OCI-LY7 (cell line): ENCODE results near the gene DTX1. TPM values are rescaled to one million over a fixed set of nuclear protein-coding genes. Genes with fewer than 3 reads are reported as not detected.

ENCODE experiments used
- BruUV-seq: library from RNA; stranded (reverse); fragments of 400-500 nt; replicated peaks from 2 replicates; lab custom pipeline; 2021; lab: Mats Ljungman, UMichigan
- CTCF ChIA-PET: fragments of 300-600 bp; sonication (Branson Sonifier 250); formaldehyde crosslinking; loops from one replicate; lab custom pipeline; 2022; ENCODE audit warnings: antibody characterized with exemption; ENCODE audit not compliant: unreplicated experiment; lab: Charles Lee
- POLR2A ChIA-PET: fragments of 300-600 bp; sonication (Branson Sonifier 250); formaldehyde crosslinking; loops from one replicate; lab custom pipeline; 2022; ENCODE audit warnings: antibody characterized with exemption; lab: Charles Lee
- DNase-seq: peaks from one replicate; pipeline ENCODE4 v3.0.0-alpha.2; 2015; ENCODE audit warnings: low spot score
- H2AFZ ChIP-seq: fragments of 200-600 bp; sonication (generic), shearing (Covaris generic); 2 replicates; pipeline ENCODE4 v1.6.1; 2014; ENCODE audit warnings: mild to moderate bottlenecking, antibody characterized with exemption, low read length, moderate library complexity
- H3K27ac ChIP-seq: fragments of 200-600 bp; sonication (generic); 2 replicates; pipeline ENCODE4 v1.5.1; 2014; ENCODE audit warnings: mixed run types, low read depth, mild to moderate bottlenecking, moderate library complexity, low read length, inconsistent platforms; ENCODE audit not compliant: poor library complexity, severe bottlenecking
- H3K36me3 ChIP-seq: fragments of 200-600 bp; sonication (generic); 2 replicates; pipeline ENCODE4 v1.6.1; 2014; ENCODE audit warnings: mild to moderate bottlenecking, antibody characterized with exemption, low read length, moderate library complexity, mixed read lengths; ENCODE audit not compliant: insufficient read depth
- H3K4me1 ChIP-seq: fragments of 200-600 bp; sonication (generic); 2 replicates; pipeline ENCODE4 v1.5.1; 2014; ENCODE audit warnings: mild to moderate bottlenecking, low read length; ENCODE audit not compliant: insufficient read depth, poor library complexity, severe bottlenecking
- H3K4me2 ChIP-seq: fragments of 200-600 bp; sonication (generic); 2 replicates; pipeline ENCODE4 v1.6.1; 2014; ENCODE audit warnings: mild to moderate bottlenecking, low read length
- H3K4me3 ChIP-seq: fragments of 200-600 bp; sonication (generic); 2 replicates; pipeline ENCODE4 v1.5.1; 2014; ENCODE audit warnings: mild to moderate bottlenecking, low read depth, low read length; ENCODE audit not compliant: poor library complexity, severe bottlenecking
- H3K79me2 ChIP-seq: fragments of 200-600 bp; sonication (generic); 2 replicates; pipeline ENCODE4 v1.6.1; 2016; ENCODE audit warnings: low read depth, mild to moderate bottlenecking, low read length, moderate library complexity, mixed read lengths; ENCODE audit not compliant: insufficient read depth
- H3K9me2 ChIP-seq: fragments of 200-600 bp; sonication (generic); 2 replicates; pipeline ENCODE4 v1.6.1; 2016; ENCODE audit warnings: mild to moderate bottlenecking, low read length, mixed read lengths; ENCODE audit not compliant: insufficient read depth
- H3K9me3 ChIP-seq: fragments of 200-600 bp; sonication (generic); 2 replicates; pipeline ENCODE4 v1.6.1; 2014; ENCODE audit warnings: mild to moderate bottlenecking, mixed run types, low read length, mixed read lengths
- H4K20me1 ChIP-seq: fragments of 200-600 bp; sonication (generic); 2 replicates; pipeline ENCODE4 v1.6.1; 2014; ENCODE audit warnings: mild to moderate bottlenecking, antibody characterized with exemption, low read length, moderate library complexity, mixed read lengths; ENCODE audit not compliant: insufficient read depth
- EZH2phosphoT487 ChIP-seq: fragments of 200-600 bp; sonication (generic); IDR thresholded peaks from 2 replicates; pipeline ENCODE4 v1.6.1; 2018; ENCODE audit warnings: low read depth, borderline replicate concordance, mild to moderate bottlenecking, mixed run types, antibody characterized with exemption, low read length, moderate library complexity, mixed read lengths
- intact Hi-C: fragments of 100-400 bp; cut with micrococcal nuclease; formaldehyde crosslinking; loops from one replicate; pipeline ENCODE4 v1.10.0; 2022; ENCODE audit not compliant: unreplicated experiment
- total RNA-seq, 2 experiments: library from RNA; depleted of rRNA in 1 of 2; stranded (reverse); fragments of >200 nt in 1 of 2; shearing (Covaris generic) in 1 of 2; gene quantifications; 2 replicates each; pipeline ENCODE4 v1.2.3, GENCODE V29; 2014 to 2022
- TF ChIP-seq, protein P1 (sequence below): fragments of 200-600 bp; sonication (generic); conservative IDR thresholded peaks from 2 replicates; pipeline ENCODE4 v1.5.1; 2014; ENCODE audit warnings: mild to moderate bottlenecking, antibody characterized with exemption, low read length, moderate library complexity, mixed read lengths

The DTX1 gene
- total RNA-seq, 2 experiments from 2014 or later, result 293 to 535 TPM

DNA sequence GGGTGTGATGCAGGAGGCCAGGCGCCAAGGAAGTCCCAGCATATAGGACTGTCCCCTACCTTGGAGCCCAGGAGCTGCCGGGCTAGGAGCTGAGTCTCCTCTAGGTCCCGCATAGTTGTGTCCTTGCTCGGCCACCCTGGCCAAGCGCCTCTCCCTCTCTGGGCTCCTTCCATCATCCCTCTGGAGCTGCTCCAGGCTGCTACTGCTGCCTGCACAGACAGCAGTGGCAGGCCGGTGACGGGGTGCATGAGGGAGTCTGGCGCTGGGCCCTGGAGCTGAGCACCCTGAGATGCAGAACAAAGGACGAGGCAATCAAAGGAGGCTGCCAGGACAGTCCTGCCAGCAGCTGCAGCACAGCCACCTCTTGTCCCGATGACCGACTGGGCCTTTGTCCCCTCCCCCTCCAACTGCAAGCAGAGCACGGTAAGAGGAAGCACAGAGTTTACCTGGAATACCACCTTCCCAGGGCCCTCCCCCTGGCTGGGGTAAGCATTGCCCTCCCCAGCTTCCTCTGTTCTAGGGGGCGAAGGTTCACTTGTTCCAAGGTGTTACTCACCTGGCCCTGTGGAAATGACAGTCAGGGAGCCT, 10.4 kb downstream of the DTX1 start:
- Histone ChIP-seq H3K9me3 (no peaks in the 10 kb centered on the region), H3K79me2 (peaks cover 100% of the 10 kb centered on the region), H4K20me1 (peaks cover 17% of the 10 kb centered on the region), H3K4me3 (peak overlapping the region; percentile 11), H3K4me1 (peaks cover 100% of the 10 kb centered on the region), H3K27ac (peak overlapping the region; percentile 97), H3K36me3 (peaks cover 100% of the 10 kb centered on the region), H3K4me2 (peak overlapping the region; percentile 94), H3K9me2 (no peaks in the 10 kb centered on the region), H2AFZ (no peak overlapping the region)
- no peak for DNase-seq
- intact Hi-C loops, result no loop called here
- no TSS peak for BruUV-seq
- ChIA-PET CTCF (interaction anchor here (0.7 to 1.0 kb wide), 2 partner anchors 37 to 70 kb away, joined by 3 read pairs; no protein-coding TSS in a partner anchor), POLR2A (interaction anchor here (0.7 to 18.1 kb wide), 2 partner anchors 11 to 105 kb away, joined by 3 to 235 read pairs; partner anchors contain the start of gene DTX1)
- no peak for TF ChIP-seq EZH2phosphoT487
- TF ChIP-seq, protein P1, sequence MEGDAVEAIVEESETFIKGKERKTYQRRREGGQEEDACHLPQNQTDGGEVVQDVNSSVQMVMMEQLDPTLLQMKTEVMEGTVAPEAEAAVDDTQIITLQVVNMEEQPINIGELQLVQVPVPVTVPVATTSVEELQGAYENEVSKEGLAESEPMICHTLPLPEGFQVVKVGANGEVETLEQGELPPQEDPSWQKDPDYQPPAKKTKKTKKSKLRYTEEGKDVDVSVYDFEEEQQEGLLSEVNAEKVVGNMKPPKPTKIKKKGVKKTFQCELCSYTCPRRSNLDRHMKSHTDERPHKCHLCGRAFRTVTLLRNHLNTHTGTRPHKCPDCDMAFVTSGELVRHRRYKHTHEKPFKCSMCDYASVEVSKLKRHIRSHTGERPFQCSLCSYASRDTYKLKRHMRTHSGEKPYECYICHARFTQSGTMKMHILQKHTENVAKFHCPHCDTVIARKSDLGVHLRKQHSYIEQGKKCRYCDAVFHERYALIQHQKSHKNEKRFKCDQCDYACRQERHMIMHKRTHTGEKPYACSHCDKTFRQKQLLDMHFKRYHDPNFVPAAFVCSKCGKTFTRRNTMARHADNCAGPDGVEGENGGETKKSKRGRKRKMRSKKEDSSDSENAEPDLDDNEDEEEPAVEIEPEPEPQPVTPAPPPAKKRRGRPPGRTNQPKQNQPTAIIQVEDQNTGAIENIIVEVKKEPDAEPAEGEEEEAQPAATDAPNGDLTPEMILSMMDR, result no peak

DNA sequence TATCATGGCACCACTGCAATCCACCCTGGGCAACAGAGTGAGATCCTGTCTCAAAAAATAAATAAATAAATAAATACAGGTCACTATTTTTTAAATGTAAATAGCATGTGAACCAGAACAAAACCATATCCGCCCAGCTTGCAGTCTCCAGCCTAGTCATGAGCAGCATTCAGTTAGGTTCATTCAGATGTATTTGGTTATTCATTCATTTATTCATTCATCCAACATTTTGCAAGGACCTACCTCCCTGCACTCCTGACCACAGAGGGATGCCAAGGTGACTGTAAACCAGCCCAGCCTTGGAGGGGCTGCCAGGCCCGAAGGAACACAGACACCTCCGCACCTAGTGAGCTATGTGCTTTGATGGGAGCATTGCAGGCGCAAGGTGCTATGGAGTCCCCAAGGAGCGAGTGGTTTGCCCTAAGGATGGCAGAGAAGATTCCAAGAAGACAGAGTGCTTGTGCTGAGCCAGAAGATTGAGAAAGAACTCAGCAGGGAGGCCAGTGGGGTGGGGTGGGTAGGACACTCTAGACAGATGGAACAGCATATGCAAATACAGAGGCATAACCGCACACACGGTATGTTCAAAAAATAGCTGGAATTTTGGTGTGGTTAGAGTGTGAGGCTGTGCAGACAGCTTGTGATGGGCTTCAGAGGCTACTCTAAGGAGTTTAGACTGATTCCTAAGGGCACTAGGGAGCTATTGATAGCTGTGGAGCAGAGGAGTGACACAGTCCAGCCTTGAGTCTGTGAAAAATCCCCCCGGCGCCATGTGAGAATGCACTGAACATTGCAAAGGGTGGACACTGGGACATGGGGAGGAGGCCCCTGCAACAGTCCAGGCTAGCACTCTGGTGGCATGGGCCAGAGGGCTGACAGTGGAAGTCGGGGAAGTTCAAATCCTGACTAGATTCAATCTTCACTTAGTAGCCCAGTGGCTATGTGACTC, 11.7 kb downstream of the DTX1 start:
- Histone ChIP-seq H3K9me2 (no peaks in the 10 kb centered on the region), H3K9me3 (no peaks in the 10 kb centered on the region), H4K20me1 (peaks cover 15% of the 10 kb centered on the region), H2AFZ (no peak overlapping the region), H3K36me3 (peaks cover 100% of the 10 kb centered on the region), H3K4me1 (peaks cover 100% of the 10 kb centered on the region), H3K79me2 (peaks cover 97% of the 10 kb centered on the region), H3K4me3 (peak overlapping the region; percentile 40), H3K27ac (peak overlapping the region; percentile 97), H3K4me2 (peak overlapping the region; percentile 94)
- TF ChIP-seq, protein P1, result no peak
- no peak for TF ChIP-seq EZH2phosphoT487
- CTCF ChIA-PET, result interaction anchor here (0.5 to 1.0 kb wide), 2 partner anchors 35 to 71 kb away, joined by 3 to 8 read pairs; no protein-coding TSS in a partner anchor
- intact Hi-C loops, result no loop called here
- no TSS peak for BruUV-seq
- POLR2A ChIA-PET, result interaction anchor here (1.0 to 18.1 kb wide), 2 partner anchors 13 to 16 kb away, joined by 4 to 235 read pairs; partner anchors contain the start of gene DTX1
- no peak for DNase-seq
